MM.1S (cell line): ENCODE data around the gene PATJ.

Experiments
- DNase-seq: peaks from one replicate; pipeline ENCODE4 v3.0.0-alpha.2; 2015
- H2AFZ ChIP-seq: fragments of 300-600 bp; sonication (generic); 2 replicates; pipeline ENCODE4 v1.6.0; 2016; ENCODE audit warnings: antibody characterized with exemption, low read length
- H3F3A ChIP-seq: fragments of 300-600 bp; sonication (generic); 2 replicates; pipeline ENCODE4 v1.6.1; 2016; ENCODE audit warnings: mild to moderate bottlenecking, antibody characterized with exemption, low read length, moderate library complexity, mixed read lengths; ENCODE audit not compliant: insufficient read depth
- H3K27ac ChIP-seq: fragments of 300-600 bp; sonication (generic); 2 replicates; pipeline ENCODE4 v1.5.1; 2016; ENCODE audit warnings: mild to moderate bottlenecking, low read length
- H3K27me3 ChIP-seq: fragments of 300-600 bp; sonication (generic); replicated peaks from 2 replicates; pipeline ENCODE4 v1.6.0; 2016; ENCODE audit warnings: low read length; ENCODE audit not compliant: insufficient read depth
- H3K36me3 ChIP-seq: fragments of 300-600 bp; sonication (generic); replicated peaks from 2 replicates; pipeline ENCODE4 v1.6.1; 2016; ENCODE audit warnings: mild to moderate bottlenecking, low read length, mixed read lengths; ENCODE audit not compliant: insufficient read depth
- H3K4me1 ChIP-seq: fragments of 300-600 bp; sonication (generic); 2 replicates; pipeline ENCODE4 v1.6.1; 2016; ENCODE audit warnings: low read length, mixed read lengths
- H3K4me2 ChIP-seq: fragments of 300-600 bp; sonication (generic); 2 replicates; pipeline ENCODE4 v1.6.0; 2016; ENCODE audit warnings: low read depth, low read length
- H3K4me3 ChIP-seq: fragments of 300-600 bp; sonication (generic); 2 replicates; pipeline ENCODE4 v1.5.1; 2016; ENCODE audit warnings: low read length, mixed read lengths
- H3K79me2 ChIP-seq: fragments of 300-600 bp; sonication (generic); 2 replicates; pipeline ENCODE4 v1.6.1; 2016; ENCODE audit warnings: mixed run types, low read length, mixed read lengths
- H3K9ac ChIP-seq: fragments of 300-600 bp; sonication (generic); 2 replicates; pipeline ENCODE4 v1.6.1; 2016; ENCODE audit warnings: low read length, mixed read lengths
- H3K9me2 ChIP-seq: fragments of 300-600 bp; sonication (generic); replicated peaks from 2 replicates; pipeline ENCODE4 v1.6.1; 2016; ENCODE audit warnings: mild to moderate bottlenecking, low read length, mixed read lengths; ENCODE audit not compliant: insufficient read depth
- H3K9me3 ChIP-seq: fragments of 300-600 bp; sonication (generic); replicated peaks from 2 replicates; pipeline ENCODE4 v1.6.1; 2016; ENCODE audit warnings: mild to moderate bottlenecking, low read length, mixed read lengths; ENCODE audit not compliant: insufficient read depth
- H4K20me1 ChIP-seq: fragments of 300-600 bp; sonication (generic); 2 replicates; pipeline ENCODE4 v1.6.1; 2016; ENCODE audit warnings: mild to moderate bottlenecking, low read length, moderate library complexity, mixed read lengths; ENCODE audit not compliant: insufficient read depth
- EZH2 ChIP-seq: fragments of 300-600 bp; sonication (generic); optimal IDR thresholded peaks from 2 replicates; pipeline ENCODE3; 2017; ENCODE audit warnings: low read depth, mild to moderate bottlenecking, antibody characterized with exemption, low read length, mixed read lengths
- EZH2phosphoT487 ChIP-seq: fragments of 300-600 bp; sonication (generic); IDR thresholded peaks from 2 replicates; pipeline ENCODE4 v1.6.1; 2018; ENCODE audit warnings: antibody characterized with exemption, low read length
- TF ChIP-seq, protein P1 (sequence below): fragments of 300-600 bp; sonication (generic); IDR thresholded peaks from 2 replicates; pipeline ENCODE4 v1.5.1; 2016; ENCODE audit warnings: antibody characterized with exemption, low read length, mixed read lengths

The PATJ gene

DNA sequence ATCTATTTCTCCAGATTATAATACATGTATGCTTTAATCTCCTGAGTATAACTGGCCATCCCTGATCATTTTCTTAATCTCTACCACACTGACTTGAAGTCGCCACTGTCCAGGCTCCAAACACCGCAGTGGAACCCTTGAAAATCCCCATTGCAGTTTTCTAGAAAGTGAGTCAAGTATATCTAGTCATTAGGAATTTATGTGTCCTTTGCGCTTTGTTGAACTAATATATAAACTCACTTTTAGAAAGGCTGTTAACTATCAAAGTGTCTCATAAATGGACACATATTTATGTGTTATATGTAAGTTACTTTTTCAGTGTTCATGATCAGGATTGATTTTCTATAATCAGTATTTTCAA, 211.5 kb downstream of the PATJ start:
- no peak for DNase-seq
- H3K9me2 ChIP-seq = no peaks in the 10 kb centered on the region

GRCh38 chr1:61955261-61955660, 213.0 kb downstream of the PATJ start:
- no peak for DNase-seq
- Histone ChIP-seq H3K4me1 (no peaks in the 10 kb centered on the region), H3K9ac (no peak overlapping the region), H3K27me3 (no peaks in the 10 kb centered on the region), H2AFZ (no peak overlapping the region), H3K9me2 (no peaks in the 10 kb centered on the region), H3K79me2 (no peaks in the 10 kb centered on the region), H3K4me3 (no peak overlapping the region), H3F3A (no peaks in the 10 kb centered on the region), H3K4me2 (no peak overlapping the region), H3K27ac (no peak overlapping the region), H3K9me3 (no peaks in the 10 kb centered on the region), H3K36me3 (no peaks in the 10 kb centered on the region), H4K20me1 (no peaks in the 10 kb centered on the region)
- TF ChIP-seq, protein P1, sequence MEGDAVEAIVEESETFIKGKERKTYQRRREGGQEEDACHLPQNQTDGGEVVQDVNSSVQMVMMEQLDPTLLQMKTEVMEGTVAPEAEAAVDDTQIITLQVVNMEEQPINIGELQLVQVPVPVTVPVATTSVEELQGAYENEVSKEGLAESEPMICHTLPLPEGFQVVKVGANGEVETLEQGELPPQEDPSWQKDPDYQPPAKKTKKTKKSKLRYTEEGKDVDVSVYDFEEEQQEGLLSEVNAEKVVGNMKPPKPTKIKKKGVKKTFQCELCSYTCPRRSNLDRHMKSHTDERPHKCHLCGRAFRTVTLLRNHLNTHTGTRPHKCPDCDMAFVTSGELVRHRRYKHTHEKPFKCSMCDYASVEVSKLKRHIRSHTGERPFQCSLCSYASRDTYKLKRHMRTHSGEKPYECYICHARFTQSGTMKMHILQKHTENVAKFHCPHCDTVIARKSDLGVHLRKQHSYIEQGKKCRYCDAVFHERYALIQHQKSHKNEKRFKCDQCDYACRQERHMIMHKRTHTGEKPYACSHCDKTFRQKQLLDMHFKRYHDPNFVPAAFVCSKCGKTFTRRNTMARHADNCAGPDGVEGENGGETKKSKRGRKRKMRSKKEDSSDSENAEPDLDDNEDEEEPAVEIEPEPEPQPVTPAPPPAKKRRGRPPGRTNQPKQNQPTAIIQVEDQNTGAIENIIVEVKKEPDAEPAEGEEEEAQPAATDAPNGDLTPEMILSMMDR = no peak
- TF ChIP-seq EZH2phosphoT487 (no peak), EZH2 (no peak)

More for the DNA sequence above, 211.5 kb downstream of the PATJ start:
- no peaks in the 10 kb centered on the region for H3K27me3 ChIP-seq
- no peak overlapping the region for H3K4me2 ChIP-seq
- H3K27ac ChIP-seq = no peak overlapping the region
- H4K20me1 ChIP-seq = no peaks in the 10 kb centered on the region
- H3K9me3 ChIP-seq = no peaks in the 10 kb centered on the region
- TF ChIP-seq EZH2phosphoT487 = no peak
- TF ChIP-seq, protein P1 = no peak
- H3K9ac ChIP-seq = no peak overlapping the region
- H3K79me2 ChIP-seq = no peaks in the 10 kb centered on the region
- no peak overlapping the region for H2AFZ ChIP-seq
- H3F3A ChIP-seq = no peaks in the 10 kb centered on the region
- H3K36me3 ChIP-seq = no peaks in the 10 kb centered on the region
- H3K4me3 ChIP-seq = no peak overlapping the region
- no peaks in the 10 kb centered on the region for H3K4me1 ChIP-seq

DNA sequence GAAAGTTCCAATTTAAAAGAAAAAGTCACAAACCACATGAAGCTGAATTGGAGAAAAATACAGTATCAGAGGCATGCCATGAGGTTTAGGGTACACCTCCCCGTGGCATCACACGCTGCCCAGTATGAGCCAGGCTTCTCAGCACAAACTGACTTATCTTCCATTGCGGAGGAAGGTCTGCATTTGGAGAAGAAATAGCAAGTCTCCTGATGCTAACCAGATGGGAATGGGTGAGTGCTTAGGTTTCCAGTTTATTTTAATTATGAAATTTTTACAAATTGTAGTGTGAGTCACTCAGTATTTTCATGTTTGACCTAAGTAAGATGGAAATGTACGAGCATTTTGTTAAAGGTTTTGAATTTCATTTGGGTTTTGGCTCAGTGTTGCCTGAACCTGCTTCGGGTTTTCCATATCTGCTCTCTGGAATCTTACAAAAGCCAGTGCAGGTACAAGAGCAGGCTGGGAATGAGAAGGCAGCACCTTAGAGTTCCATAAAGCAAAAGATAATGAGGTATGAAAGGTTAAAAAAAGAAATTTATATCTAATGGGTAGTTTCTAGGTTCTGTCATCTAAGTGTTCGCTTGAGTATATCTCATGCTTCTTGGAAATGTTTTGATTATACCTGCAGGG, 213.9 kb downstream of the PATJ start:
- TF ChIP-seq EZH2phosphoT487 = no peak
- TF ChIP-seq EZH2 = no peak
- TF ChIP-seq, protein P1 = no peak
- Histone ChIP-seq H3K4me3 (no peak overlapping the region), H3K9me3 (no peaks in the 10 kb centered on the region), H4K20me1 (no peaks in the 10 kb centered on the region), H3K79me2 (no peaks in the 10 kb centered on the region), H3K9ac (no peak overlapping the region), H2AFZ (no peak overlapping the region), H3K9me2 (no peaks in the 10 kb centered on the region), H3K27me3 (no peaks in the 10 kb centered on the region), H3F3A (no peaks in the 10 kb centered on the region), H3K27ac (no peak overlapping the region), H3K4me2 (no peak overlapping the region), H3K36me3 (no peaks in the 10 kb centered on the region), H3K4me1 (no peaks in the 10 kb centered on the region)
- no peak for DNase-seq
